Germinal center (tissue), 1 donor: ENCODE data around the gene CDX2.

Experiments
- DNase-seq: peaks from one replicate; pipeline ENCODE4 v3.0.0; 2012; ENCODE audit warnings: mixed read lengths, low spot score

CDX2 gene

GRCh38 chr13:27928805-27929753, 40.0 kb downstream of the CDX2 start:
- no peak for DNase-seq

- no peak for DNase-seq
These were observed 40.7 kb downstream of the CDX2 start for GRCh38 chr13:27928353-27928804.

GRCh38 chr13:27927444-27928352, 41.4 kb downstream of the CDX2 start:
- DNase-seq: no peak

- no peak for DNase-seq
These were observed 42.3 kb downstream of the CDX2 start for GRCh38 chr13:27926644-27927434.

- DNase-seq: no peak
These were observed 43.7 kb downstream of the CDX2 start for GRCh38 chr13:27925220-27925991.

DNA sequence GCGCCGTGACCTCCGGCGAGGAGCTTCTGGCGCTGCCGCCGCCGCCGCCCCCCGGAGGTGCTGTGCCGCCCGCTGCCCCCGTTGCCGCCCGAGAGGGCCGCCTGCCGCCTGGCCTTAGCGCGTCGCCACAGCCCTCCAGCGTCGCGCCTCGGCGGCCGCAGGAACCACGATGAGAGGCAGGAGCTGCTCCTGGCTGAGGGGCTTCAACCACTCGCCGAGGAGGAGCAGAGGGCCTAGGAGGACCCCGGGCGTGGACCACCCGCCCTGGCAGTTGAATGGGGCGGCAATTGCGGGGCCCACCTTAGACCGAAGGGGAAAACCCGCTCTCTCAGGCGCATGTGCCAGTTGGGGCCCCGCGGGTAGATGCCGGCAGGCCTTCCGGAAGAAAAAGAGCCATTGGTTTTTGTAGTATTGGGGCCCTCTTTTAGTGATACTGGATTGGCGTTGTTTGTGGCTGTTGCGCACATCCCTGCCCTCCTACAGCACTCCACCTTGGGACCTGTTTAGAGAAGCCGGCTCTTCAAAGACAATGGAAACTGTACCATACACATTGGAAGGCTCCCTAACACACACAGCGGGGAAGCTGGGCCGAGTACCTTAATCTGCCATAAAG, 44.5 kb downstream of the CDX2 start:
- no peak for DNase-seq

DNA sequence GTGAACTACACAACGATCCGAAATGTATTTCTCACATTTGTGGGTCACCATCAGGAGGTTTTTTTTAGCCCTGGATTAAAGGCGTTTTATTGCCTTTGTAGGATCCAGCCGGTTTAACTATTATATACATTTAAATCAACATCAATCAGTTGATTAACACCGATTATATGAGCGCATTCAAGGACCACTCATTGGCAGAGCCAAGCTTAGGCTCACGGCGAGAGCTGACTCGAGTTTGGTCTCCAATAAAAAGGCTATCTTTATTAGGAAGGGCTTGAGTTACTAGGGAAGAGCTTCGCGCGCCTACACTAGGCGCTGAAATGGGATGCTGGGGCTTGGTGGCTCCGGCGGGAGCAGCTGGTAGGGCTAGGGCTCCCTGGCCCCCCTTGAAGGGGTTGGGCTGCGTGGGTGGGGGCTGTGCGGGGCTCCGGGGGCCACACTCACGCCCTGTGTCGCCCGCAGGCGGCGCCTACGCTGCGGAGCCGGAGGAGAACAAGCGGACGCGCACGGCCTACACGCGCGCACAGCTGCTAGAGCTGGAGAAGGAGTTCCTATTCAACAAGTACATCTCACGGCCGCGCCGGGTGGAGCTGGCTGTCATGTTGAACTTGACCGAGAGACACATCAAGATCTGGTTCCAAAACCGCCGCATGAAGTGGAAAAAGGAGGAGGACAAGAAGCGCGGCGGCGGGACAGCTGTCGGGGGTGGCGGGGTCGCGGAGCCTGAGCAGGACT, 45.2 kb downstream of the CDX2 start:
- DNase-seq: no peak

DNA sequence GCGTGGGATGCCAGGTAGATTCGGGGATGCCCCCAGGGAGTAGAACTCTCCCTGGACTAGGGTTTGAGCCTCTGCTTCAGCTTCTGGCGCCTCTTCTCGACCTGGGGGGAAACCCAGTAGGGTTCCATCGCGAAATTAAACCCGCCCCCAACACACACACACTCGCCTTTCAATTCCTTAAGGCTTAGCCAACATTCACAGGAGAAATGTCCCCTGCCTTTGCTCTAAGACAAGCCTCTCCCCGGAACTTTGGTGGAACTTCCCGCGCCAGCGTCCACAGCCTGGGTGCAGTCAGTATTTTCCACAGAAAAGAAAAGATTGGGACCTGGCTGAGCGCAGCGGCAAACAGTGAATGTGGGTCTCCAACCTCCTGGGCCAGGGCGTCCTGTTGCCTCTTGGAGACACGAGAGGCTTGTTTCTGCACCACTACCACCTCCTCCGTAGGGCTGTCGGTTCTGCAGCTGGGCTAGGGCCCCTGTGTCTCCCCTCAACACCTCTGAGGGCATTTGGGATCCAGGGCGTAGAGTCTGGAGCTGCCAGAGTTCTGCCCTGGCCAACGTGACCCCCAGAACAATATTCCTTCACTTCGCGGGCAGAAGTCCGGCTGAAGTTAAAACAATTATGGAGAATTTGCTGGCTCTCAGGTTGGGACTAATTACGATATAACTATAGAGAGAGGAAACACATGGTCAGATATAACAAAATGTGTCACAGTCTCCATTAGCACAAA, 46.1 kb downstream of the CDX2 start:
- no peak for DNase-seq

- DNase-seq: no peak
These were observed 46.9 kb downstream of the CDX2 start for GRCh38 chr13:27921961-27922882.

- peak; percentile 40 for DNase-seq
These were observed 47.6 kb downstream of the CDX2 start for GRCh38 chr13:27921421-27921960.

GRCh38 chr13:27920677-27921420, 48.3 kb downstream of the CDX2 start:
- DNase-seq: no peak

GRCh38 chr13:27919934-27920676, 49.0 kb downstream of the CDX2 start, which contains the start of gene PDX1:
PDX1 (plus strand) TSS chr13:27920000; CDS start chr13:27920139, 139 bp downstream.
- DNase-seq: no peak

- peak; percentile 89 for DNase-seq
These were observed 49.5 kb downstream of the CDX2 start for GRCh38 chr13:27919659-27919933.

DNA sequence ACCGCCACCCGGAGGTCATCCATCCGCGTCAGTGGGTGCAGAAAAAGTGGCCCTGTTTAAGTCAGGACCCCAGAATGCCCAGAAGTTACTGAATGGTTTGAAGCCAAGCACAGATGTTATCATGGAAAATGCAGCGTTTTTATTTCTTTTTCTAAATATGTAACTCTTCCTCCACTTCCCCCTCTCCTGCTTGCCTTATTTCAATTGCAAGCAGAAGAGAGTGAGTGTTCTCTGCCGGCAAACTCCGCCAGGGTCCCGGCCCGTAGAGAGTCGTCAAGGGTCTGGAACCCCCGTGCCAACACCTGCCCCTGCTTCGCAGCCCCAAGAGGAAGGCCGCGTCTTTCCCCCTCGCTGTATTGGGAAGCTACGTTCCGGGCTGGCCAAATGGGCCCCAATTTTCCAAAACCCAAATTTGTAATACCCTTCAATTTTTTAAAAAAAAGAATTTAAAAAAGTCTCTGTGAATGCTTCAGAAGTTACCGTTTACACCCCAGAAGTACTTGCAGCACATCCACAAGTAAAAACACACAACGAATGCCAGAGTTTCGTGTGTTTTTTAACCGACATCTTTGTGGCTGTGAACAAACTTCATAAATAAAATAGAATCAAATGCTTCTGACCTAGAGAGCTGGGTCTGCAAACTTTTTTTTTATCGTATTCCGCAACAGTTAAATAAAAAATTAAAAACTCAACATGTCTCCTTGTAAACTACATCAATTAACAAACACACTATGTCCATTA, 50.0 kb downstream of the CDX2 start:
- DNase-seq: no peak

DNA sequence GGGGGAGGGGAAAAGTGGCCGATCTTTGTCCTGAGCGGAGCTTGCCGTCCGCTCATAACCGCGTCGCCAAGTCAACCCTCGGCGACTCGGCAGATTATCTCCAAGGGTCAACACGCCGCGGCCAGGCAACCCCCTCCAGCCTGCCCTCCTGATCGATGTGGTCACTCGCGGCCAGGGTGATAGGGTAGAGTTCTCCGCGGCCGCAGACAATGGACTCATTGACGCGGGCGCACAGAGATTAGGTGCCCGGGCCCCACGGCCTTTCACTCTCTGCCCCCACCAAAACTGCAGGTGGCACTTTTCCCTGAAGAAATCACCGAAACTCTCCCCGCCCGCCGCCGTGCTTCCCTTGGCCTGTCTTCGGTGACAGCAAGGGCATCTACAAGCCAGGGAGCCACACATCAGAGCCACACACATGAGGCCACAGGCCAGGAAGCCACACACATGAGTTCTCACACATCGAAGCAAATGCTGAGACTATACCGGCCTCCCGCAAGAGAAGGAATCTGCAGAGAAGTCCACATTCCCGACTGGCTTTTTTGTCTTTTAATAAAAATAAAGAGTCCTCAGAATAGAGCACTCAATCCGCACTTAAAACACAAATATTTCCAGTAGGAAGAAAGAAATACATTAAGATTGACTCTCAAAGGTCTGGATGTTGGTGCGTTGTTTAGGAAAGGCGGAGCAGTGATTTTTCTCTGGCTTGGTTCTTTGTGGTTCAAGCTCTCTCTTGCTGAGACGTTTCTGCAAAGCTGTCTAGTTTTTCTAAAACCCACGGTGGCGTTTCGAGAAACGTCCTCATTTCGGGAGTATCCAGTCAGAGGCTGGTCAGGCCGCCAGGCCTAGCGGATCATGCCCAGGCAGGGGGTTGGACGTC, 50.8 kb downstream of the CDX2 start:
- no peak for DNase-seq
